ENCODE data around the gene MACROD2.

Gene MACROD2

DNA sequence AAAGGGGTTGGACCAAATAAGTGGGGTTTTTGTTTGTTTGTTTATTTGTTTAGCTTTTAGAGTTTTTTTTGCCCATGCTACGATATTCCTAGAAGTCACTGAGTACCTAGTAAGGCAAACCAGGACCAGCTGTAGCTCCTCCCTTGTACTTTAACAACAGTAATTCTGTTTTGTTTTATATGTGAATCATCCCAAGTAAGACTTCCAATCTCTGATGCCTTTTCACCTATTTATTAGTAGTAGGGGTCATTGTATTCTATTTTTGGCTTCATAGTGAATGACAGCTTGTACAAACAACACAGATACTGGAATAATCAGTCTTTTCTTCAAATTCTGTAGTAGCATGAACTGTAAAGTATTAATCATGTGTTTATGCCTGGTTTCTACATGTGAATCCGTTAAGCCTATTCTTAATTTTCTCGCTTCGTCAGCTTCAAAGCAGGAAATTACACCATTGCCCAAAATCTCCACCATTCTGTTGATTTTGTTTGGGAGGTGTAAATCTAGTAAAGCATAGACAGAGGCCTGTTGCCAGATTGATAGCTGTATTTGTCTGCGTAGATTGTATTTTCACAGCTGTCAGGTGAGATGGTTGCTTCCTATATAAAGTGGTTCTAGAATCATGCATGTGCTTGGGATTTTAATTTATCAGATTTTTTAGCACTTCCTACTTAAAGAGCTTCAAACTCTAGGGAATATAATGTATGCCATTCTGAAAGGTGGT lies 493.6 kb downstream of the MACROD2 start:
- DNase-seq = no peak

DNA sequence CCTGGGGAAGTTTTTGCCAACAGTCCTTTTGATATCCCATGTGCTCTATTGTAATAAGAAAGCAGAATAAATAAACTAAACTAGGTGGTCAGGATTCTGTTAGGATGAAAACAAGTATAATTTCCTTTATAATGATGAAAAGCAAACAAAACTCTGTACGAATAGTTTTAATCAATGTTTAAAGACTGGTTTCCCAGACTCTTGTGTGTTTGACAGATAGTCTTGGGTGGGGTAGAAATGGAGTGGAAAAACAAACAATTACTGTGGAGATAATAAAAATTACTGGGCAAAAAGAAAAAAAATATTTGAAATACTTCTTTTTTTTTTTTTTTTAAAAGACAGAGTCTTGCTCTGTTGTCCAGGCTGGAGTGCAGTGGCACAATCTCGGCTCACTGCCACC lies 494.2 kb downstream of the MACROD2 start:
- no peak for DNase-seq

DNA sequence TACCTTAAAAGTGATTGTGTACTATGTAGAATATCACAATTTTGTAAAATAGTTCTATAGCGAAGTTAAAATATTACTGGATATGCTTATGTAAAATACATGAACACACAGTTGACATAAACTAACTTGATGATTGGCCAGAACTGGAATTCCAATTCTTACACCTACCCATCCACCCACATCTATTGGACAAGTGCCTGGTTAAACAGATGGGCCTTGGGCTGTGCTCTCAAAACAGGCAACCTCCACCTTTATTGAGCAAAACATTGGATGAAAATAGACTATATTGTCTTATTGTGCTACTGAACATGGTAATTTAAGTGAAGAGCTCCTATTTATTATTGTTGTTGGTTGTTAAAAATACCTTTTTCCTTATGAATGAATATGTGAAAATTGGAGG lies 496.1 kb downstream of the MACROD2 start:
- no peak for DNase-seq

DNA sequence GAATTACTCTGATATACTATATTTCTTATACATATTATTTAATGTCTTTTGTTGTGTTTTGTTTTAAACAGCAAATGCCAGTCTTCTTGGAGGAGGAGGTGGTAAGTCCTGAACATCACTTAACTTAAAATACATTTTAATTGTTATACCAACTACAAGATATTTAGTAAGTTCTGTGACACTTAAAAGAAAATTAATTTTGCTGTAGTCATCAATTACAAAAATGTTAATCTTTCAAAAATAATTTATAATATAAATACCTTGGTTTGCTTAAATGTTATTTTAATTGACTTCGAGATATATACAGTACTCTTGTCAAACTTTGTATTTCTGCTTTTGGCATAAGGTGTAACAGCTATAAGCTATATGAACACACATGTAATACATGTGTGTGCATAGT lies 498.1 kb downstream of the MACROD2 start:
- DNase-seq = no peak

DNA sequence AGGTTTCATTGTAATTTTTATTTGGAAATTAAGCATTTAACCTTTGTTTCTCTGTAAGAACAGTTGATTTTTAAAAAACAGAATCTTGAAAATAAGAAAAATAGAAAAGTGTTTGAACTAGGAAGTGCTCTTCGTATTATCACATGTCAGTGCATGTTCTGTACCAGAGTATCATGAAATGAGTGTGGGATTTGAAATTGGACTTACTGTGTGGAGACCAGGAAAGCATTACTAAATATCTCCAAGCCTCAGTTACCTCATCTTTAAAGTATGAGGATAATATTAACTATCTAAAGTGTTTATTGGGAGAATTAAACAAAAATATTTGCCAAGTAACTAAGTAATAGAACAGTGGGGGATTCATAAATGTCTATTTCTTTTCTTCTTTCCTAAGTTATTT lies 499.0 kb downstream of the MACROD2 start:
- DNase-seq = no peak

DNA sequence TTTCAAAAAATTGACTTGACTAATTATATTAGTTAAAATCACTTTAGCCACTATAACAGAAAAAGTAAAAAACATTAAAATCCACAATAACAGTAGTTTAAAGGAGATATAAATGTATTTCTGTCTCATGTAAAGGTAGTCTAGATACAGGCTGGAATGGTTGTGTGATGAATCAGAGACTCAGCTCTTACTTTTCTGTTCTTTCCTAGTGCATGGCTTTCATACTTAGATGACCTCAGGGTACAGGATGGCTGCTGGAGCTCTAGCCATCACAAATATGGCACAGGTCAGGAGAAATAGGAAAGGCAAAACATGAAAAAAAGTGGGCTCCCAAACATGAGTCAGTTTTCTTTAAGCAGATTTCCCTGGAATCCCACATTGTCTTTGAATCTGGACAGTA lies 499.8 kb downstream of the MACROD2 start:
- no peak for DNase-seq

DNA sequence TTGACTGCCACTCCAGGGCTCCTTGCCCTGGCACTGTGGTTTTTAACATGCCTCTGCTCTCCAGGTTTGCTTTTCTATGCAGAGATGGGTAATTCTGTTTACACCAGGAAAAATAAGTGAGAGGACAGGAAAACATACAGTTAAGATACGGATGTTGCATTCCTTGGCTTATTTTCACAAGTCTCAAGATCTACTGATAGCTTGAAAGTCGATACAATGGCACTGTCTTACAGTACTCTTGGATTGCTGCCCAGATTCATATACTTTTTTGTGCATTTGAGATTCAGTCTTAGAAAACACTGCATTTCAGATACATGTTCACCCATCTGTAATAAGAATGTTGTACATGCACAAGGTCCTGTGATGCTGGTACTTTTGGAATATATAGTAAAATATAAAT lies 501.7 kb downstream of the MACROD2 start:
- DNase-seq = no peak

DNA sequence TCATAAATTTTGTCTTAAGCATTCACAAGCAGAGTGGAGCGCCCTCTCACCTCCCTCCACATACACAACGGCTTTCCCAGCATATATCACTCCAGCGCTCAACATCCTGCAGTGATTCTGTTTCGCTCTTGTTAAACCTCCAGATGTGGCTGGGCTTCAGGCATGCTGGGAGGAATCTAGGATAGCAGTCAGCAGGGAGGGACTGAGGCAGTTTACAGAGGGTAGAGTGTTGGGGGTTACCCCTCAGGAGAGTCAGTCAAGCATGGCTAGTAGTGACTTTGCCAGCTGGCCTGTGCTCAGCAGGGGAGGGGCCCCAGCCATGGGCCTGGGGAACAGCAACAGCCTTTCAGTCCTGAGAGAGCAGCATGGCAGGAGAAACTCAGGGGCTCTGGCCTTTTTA lies 503.5 kb downstream of the MACROD2 start:
- DNase-seq = no peak

DNA sequence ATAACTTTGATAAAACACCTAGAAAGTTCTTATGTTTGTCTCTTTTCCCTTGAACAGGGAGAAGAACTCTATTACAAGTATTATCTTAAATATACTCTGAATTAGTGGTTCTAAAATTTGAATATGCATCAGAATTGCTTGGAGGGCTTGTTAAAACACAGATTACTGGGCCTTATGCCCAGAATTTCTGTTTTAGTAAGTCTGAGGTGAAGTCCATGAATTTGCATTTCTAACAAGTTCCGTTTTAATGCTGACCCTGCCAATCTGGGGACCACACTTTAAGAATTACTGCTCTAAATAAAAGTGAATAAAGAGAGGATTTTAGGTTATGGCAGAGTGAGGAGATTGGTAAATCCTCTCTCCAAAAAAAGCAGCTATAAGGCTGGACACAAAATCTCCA lies 510.2 kb downstream of the MACROD2 start:
- DNase-seq = no peak

DNA sequence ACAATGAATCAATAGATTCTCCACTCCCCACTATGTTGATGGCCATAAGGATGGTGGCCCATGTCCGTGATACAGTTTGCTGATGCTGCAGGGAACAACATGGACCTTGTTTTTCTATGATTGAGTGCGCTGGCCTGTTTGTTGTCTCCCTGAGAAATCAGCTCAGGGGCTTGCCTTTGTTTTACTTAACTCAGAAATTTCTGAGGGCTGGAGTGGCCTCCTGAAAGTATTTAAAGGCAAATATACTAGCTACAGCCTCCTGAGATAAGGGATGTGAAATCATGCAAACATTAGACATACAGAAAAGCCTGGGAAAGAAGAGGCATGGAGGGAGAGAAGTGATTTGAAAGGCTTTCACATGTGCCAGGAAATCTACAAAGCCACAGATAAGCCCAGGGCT lies 512.4 kb downstream of the MACROD2 start:
- DNase-seq = no peak

DNA sequence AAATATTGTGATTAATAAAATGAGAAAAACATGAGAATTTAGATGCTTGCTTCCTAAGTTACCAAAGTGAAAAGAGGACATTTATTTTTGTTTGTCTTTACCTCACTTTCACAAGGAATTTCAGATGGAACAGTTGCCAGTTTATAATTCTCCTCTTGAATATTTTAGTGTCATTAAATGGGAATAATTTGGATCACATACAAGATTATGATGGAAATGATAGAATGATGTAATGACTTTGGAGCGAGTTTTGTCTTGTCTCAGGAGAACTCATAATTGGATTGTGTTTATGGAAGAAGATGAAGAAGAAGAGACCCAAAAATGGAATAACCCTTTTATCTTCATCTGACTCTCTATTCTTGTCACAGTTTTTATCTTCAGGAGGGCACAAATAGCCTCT lies 515.0 kb downstream of the MACROD2 start:
- no peak for DNase-seq

DNA sequence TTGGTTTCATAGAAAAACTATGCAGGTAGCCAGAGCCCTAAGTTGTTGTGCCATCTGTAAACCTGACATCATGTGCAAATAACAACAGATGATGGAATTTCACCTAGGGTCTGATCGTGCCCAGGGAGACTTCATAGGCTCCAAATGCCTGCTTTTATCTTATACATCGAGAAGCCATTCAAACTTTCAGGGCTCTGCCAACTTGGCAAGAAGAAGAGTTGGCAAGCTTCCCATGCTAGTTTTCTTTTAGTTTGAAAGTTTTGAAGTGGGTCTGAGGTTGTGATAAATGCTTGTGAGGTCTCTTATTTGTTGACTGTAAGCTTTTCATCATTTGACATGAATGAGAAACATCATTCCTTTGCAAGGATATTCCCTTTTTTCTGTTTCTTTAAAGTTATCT lies 517.5 kb downstream of the MACROD2 start:
- DNase-seq = no peak

DNA sequence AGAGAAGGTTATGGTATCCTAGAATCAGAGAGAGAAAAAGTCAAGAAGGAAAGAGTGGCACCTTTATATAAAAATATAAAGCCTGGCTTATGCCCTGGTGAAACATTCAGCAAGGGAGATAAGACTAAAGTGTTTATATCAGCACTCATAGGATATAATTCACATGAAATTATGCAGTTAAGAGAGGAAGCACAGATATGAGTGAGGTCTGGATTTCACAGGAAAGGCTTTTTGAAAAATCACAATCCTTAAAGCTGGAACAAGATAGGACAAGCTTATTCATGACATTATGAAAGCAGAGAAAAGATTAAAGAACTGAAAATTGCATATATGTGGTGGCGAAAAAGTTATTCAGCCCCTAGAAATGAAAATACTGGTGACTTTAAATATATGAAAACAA lies 523.3 kb downstream of the MACROD2 start:
- no peak for DNase-seq

DNA sequence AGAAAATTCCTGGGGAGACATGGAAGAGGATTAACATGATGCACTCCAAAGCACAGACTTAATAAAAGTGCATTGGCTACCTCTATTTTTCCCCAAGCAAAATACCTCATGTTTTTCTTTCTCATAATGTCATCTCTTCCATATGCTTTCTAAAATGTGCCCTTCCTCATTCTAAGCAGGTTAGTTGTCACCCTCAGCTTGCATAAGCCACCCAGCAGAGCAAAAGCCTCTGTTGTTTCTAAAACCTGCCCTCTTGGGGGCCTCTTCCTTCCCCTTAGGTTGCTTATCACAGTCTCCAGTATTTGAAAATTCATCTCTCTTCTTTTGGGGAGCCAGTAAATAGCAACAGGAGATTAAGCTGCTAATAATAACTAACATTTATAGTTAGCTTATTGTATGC lies 525.7 kb downstream of the MACROD2 start:
- no peak for DNase-seq

DNA sequence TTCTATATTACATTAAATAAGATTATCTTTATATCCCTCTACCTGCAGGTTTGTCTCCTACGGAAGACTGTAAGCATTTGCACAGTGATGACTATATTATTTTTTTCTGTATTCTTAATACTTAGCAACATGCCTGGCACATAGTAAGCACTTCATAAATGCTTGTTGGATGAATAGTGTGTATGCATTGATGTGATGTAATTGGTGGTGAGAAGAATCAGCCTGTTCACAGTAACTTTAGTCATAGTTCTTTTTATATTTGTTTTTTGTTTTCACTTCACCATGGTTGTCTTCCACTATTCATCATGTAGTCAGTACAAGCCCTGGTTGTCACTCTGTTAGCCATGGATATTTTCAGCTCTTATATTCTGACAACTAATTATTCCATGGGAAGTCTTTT lies 526.1 kb downstream of the MACROD2 start:
- no peak for DNase-seq

DNA sequence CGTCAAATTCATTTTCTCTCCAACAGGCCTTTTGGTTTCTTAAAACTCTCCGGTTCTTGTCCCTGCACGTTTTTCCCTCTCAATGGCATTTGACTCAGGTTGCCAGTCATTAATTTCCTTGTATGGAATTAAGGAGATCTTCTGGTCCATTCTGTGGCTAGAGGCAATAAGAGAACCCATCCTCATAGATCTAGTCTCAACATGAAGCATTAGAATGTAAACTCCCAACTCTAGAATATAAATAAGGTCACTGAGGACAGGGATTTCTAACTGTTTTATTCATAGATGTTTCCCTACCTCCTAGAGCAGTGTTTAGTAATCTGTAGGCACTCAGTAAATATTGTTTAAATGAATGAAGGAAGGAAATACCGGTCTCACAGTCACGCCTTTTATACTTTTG lies 527.3 kb downstream of the MACROD2 start:
- DNase-seq = no peak

DNA sequence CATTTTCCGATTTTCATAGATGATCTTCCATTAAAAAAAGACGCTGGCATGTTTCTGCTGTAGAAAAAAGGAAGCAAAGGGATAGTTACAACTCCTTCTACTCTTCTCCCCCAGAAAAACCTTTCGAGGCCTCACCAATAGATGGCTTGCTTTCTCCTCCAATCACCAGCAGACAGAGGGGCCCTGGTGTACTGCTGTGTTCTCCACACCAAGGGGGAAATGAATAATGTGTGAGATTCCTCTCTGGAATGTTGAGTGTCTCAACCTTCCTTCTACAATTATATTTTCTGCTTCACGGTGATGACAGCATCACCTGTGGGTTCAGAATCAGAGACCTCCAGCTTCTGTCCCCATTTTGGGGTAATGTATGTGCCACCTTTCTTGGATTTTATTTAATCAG lies 527.8 kb downstream of the MACROD2 start:
- DNase-seq = no peak

DNA sequence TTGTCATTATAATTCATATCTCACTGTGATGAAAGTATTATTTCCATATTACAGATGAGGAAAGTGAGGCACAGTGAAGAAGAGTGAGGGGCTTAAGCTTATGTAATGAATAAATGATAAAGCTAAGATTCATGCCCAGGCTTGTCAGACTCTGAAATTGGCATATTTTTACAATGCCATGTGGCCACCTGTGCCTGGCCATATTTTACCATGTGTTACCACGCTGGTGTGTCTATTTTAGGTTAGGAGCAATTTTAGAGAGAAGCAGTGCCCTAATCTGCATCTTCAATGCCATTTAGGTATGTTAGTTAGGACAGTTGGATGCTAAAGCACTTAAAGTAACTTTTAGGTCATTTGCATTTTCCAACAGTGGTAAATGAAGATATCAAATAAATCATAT lies 530.1 kb downstream of the MACROD2 start:
- DNase-seq = no peak

DNA sequence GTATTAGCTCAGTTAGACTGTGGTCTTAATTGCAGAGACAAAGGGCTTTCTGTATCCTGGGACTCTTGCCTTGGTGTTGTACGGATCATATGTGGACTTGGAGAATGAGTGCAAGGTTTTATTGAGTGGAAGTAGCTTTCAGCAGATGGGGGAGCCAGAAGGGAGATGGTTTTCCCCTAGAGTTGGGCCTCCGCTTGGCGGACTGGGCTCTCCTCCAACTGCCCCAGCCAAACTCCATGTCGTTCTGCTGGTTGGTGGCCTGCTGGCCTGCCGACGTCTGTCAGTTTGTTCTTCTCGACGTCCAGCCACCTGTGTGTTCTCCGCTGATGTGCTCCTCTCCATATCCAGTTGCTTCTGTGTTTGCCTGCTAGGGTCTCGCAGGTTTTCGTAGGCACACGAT lies 531.6 kb downstream of the MACROD2 start:
- no peak for DNase-seq

DNA sequence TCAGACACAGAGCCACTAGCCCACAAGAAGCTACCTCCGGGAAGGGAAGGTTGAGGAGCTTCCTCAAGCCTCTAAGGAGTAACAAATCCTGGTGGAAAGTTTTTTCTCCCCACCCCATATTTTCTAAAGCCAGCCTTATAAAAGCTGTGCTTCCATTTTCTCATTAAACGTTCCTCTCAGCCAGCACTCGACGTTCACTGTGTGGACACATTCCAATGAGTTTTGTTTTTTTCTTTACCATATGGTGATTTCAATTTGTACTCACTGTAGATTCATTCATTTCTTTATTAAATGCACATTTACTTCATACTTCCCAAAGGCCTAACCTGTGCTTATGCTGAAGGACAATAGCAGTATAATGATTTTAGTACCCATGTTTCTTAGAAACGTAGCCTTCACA lies 536.5 kb downstream of the MACROD2 start:
- no peak for DNase-seq

DNA sequence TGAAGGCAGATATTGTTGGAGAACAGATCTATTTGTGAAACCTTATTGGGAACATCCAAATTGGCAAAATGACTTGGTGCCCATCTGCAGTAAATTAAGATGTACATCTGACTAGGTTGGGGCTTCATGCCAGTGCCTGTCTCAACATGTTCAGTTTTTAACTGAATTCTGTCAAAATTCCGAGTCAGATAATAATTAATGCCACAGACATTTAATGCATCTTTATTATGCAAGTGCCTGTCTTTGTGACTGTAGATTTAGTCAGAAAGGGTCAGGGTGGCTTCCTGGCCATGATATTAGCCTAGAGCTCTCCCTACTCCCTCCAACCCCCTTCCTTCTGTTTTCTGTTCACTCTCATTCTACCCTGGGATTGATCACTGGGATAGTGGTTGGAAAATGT lies 541.4 kb downstream of the MACROD2 start:
- no peak for DNase-seq

DNA sequence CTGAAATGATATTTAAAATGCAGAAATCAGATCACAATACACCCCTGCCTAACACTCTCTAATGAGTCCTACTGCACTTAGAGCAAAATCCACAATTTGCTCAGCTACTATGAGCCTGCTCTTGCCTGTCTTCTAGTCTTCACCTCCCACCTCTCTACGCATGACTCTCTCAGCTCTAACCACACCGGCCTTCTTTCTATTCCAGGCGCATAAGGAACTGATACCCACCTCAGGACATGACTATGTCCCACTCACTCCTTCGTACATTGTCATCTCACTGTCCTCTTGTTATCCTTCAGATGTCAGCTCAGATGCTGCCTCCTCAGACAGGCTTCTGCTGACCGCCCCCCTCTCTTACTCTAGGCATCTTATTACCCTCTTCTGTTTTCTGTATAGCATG lies 543.1 kb downstream of the MACROD2 start:
- no peak for DNase-seq

DNA sequence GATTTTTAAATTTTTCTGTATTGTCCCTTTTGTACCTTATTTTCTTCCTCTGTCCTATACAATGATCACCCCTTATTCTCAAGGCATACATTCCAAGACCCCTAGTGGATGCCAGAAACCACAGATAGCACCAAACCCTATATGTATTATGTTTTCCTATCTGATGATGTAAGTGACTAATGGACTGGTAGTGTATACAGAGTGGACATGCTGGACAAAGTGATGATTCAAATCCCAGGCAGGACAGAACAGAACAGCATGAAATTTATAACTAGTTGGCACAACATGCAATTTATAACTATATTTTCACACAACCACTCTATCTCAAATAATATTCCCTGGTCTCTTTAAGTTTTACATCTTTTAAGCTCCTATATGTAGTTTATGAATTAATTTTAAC lies 547.7 kb downstream of the MACROD2 start:
- no peak for DNase-seq

DNA sequence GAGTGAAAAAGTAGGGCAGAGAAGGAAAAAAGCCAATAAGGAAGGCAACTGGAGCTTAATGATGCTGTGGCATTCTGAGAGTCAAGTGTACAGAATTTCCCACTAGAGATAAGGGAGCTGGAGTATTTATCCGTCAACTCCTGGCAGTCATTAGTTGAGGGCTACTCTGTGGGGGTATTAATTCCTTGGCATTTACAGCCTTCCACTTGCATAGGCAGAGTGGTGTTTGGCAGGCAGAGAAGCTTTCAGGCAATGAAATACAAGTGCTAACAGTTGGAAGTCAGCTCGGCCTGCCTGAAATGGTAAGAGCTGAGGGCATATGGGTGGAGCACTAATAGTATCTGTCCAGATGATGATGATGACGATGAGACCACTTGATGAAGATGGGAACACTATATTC lies 549.4 kb downstream of the MACROD2 start:
- DNase-seq = no peak

DNA sequence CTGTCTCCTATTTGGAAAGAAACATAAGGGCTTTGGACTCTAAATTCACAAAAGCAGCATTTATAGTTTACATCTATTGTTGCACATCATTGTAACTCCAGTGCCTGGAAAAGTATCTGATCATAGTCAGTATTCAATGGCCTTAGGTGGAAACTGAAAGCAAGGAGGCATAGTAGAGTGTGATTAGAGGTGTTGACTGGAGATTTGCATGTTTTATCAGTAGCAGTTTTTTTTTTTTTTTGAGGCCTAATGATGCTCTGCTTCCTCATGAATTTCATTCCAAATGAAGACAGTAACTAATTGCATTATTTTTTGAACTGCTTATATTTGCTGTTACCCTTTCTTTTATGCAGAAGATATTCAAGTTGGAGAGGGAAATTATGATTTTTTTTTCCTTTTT lies 555.3 kb downstream of the MACROD2 start:
- DNase-seq = no peak

All from NCI-H2107 (cell line).